GM12878 (cell line): ENCODE measurements around the gene CEP295NL. TPM values are rescaled to one million over a fixed set of nuclear protein-coding genes. Genes with fewer than 3 reads are reported as not detected.

ENCODE experiments used
- ATAC-seq: fragments of 200-7000 bp; cut with Tn5 transposase; 3 replicates; pipeline ENCODE4 v1.9.1; 2020; ENCODE audit warnings: mild to moderate bottlenecking, moderate library complexity
- BruUV-seq: library from RNA; stranded (reverse); fragments of 400-500 nt; replicated peaks from 2 replicates; lab custom pipeline; 2021; lab: Mats Ljungman, UMichigan
- CTCF ChIA-PET: fragments of 300-600 bp; sonication (Branson Sonifier 250); formaldehyde crosslinking; extraction: SDS; loops from one replicate; lab custom pipeline; 2021; ENCODE audit warnings: inconsistent platforms; lab: Yijun Ruan, JAX
- POLR2A ChIA-PET: fragments of 350-600 bp; formaldehyde crosslinking; extraction: SDS; loops from one replicate; lab custom pipeline; 2021; ENCODE audit warnings: inconsistent platforms; lab: Charles Lee
- RAD21 ChIA-PET: fragments of 300-600 bp; sonication (Branson Sonifier 250); formaldehyde crosslinking; loops from one replicate; lab custom pipeline; 2023; ENCODE audit warnings: antibody characterized with exemption; ENCODE audit not compliant: unreplicated experiment; lab: Charles Lee
- SMC1A ChIA-PET: fragments of 300-600 bp; sonication (Branson Sonifier 250); formaldehyde crosslinking; loops from one replicate; lab custom pipeline; 2023; ENCODE audit not compliant: unreplicated experiment, uncharacterized antibody; lab: Charles Lee
- DNase-seq: peaks from one replicate; pipeline ENCODE4 v3.0.0-alpha.2; 2011; ENCODE audit warnings: low read depth, low spot score
- FAIRE-seq: peaks from 3 replicates; lab custom pipeline; 2011; peaks lifted over from hg19 to GRCh38; lab: Jason Lieb, UNC
- H2AFZ ChIP-seq: 2 replicates; pipeline ENCODE4 v1.6.0; 2011; ENCODE audit warnings: low read depth, low read length, control low read depth; ENCODE audit not compliant: control insufficient read depth
- H3K27ac ChIP-seq: 2 replicates; pipeline ENCODE4 v1.5.1; 2011; ENCODE audit warnings: control low read depth; ENCODE audit not compliant: control insufficient read depth, insufficient read depth
- H3K27me3 ChIP-seq, 2 experiments: replicated peaks in 1 of 2; 2 replicates each; pipeline versions ENCODE4 v1.6.0 to v1.6.1; 2011; ENCODE audit warnings: low read length in 1 of 2; ENCODE audit not compliant: control insufficient read depth in 2 of 2, insufficient read depth in 2 of 2
- H3K36me3 ChIP-seq, 2 experiments: 2 replicates each; pipeline ENCODE4 v1.5.1; 2011; ENCODE audit warnings: low read length in 1 of 2; ENCODE audit not compliant: control insufficient read depth in 2 of 2, insufficient read depth in 2 of 2
- H3K4me1 ChIP-seq: 2 replicates; pipeline ENCODE4 v1.6.1; 2011; ENCODE audit warnings: mild to moderate bottlenecking, low read length, moderate library complexity, mixed read lengths; ENCODE audit not compliant: control insufficient read depth, insufficient read depth
- H3K4me2 ChIP-seq: 2 replicates; pipeline ENCODE4 v1.6.0; 2011; ENCODE audit warnings: control low read depth; ENCODE audit not compliant: control insufficient read depth, insufficient read depth
- H3K4me3 ChIP-seq: fragments of 200-600 bp; sonication (generic); 2 replicates; pipeline ENCODE4 v1.5.1; 2016
- H3K79me2 ChIP-seq: 2 replicates; pipeline ENCODE4 v1.6.0; 2011; ENCODE audit warnings: low read length; ENCODE audit not compliant: control insufficient read depth, insufficient read depth
- H3K9ac ChIP-seq: 2 replicates; pipeline ENCODE4 v1.8.0; 2011; ENCODE audit warnings: low read length, control low read depth, mixed read lengths; ENCODE audit not compliant: control insufficient read depth, insufficient read depth
- H3K9me3 ChIP-seq: replicated peaks from 3 replicates; pipeline ENCODE4 v1.5.1; 2011; ENCODE audit warnings: mild to moderate bottlenecking, low read length; ENCODE audit not compliant: control insufficient read depth, insufficient read depth
- H4K20me1 ChIP-seq: 2 replicates; pipeline ENCODE4 v1.6.0; 2011; ENCODE audit not compliant: control insufficient read depth, insufficient read depth
- BCL11A ChIP-seq: IDR thresholded peaks from 2 replicates; pipeline ENCODE4 v1.6.1; 2011; ENCODE audit warnings: low read depth, low read length
- WGBS: methylation state at CpG from one replicate; pipeline ENCODE4 v1.1.6; 2016; ENCODE audit warnings: low lambda C conversion rate; ENCODE audit not compliant: insufficient replicate concordance, insufficient coverage; ENCODE audit errors: missing lambda C conversion rate; 5-methylcytosine and 5-hydroxymethylcytosine counted together
- in situ Hi-C: fragments of 300-500 bp; cut with MboI; formaldehyde crosslinking; loops from 9 replicates; pipeline ENCODE4 v1.14.3; 2018; ENCODE audit warnings: mixed read lengths
- intact Hi-C: fragments of 100-400 bp; cut with micrococcal nuclease; formaldehyde crosslinking; loops from one replicate; pipeline ENCODE4 v1.14.2; 2022; ENCODE audit not compliant: unreplicated experiment
- polyA plus RNA-seq, 11 experiments: library from polyadenylated mRNA; depleted of rRNA in 4 of 11; unstranded in 6 of 11; stranded (reverse) in 5 of 11; fragments of >200 nt; fragmentation: Nextera tagmentation in 4 of 11; fragmentation: Illumina TruSeq in 1 of 11; extraction: Ambion mirVana in 4 of 11; extraction: Trizol in 1 of 11; gene quantifications; 1 replicate in 1 of 11; 2 replicates in 10 of 11; pipeline versions ENCODE4 v1.2.1 to v1.2.3, GENCODE V29; 2011 to 2016; ENCODE audit warnings: inconsistent platforms in 2 of 11, missing spikeins in 2 of 11, low read depth in 1 of 11
- total RNA-seq, 4 experiments: library from RNA; depleted of rRNA in 3 of 4; stranded (reverse); fragments of >200 nt in 3 of 4; fragmentation: Illumina TruSeq in 1 of 4; extraction: Trizol in 1 of 4; gene quantifications; 2 replicates each; pipeline versions ENCODE4 v1.2.1 to v1.2.3, GENCODE V29; 2013 to 2021
- TF ChIP-seq, protein P1 (sequence below): fragments of 450-650 bp; IDR thresholded peaks from 2 replicates; pipeline ENCODE4 v1.6.1; 2017; ENCODE audit warnings: mild to moderate bottlenecking, moderate library complexity
- TF ChIP-seq, protein P2 (sequence below): IDR thresholded peaks from 2 replicates; pipeline ENCODE4 v1.6.1; 2012; ENCODE audit warnings: low read depth, low read length, improper control_type of control experiment

CEP295NL gene
- total and polyA plus RNA-seq, 10 of the 15 experiments (the other 5 are each of a cell fraction or from before 2014, with no cell fraction given) = not detected

DNA sequence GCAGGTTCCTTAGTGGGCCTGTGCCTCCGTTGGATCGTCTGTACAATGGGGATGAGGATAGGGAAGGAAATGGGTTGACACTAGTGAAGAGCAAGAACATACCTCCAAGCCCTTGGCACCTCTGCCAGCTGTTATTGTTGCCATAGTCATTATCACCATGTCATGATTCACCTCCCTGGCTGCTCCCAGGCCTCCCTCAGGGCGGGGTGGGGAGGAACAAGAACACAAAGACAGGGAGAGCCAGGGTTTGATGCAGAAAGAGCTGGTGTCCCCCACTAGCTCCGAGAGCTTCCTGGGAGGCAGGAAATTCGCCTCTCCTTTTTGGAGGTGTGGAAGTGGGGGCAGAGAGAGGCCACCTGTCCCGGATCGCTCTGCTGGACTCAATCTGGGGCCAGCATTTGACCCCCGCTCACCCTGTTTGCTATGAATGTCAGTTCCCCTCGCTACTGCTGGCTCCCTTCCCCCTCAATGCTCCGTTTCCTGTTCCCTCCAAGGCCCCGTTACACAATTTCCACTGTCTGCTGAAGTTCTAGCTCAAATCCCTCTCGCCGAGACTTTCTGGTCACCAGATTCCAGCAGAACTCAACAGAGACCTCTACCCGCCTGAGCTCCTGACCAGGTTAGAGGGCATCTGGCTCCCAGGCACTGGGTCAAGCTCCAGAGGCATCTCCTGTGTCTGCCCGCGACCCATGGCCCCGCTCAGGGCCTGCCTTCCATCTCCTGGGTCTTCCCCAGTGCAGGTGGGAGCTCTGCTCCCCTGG, 13.1 kb upstream of the CEP295NL start:
- SMC1A ChIA-PET = no interaction called here

More for the DNA sequence above, 13.1 kb upstream of the CEP295NL start:
- DNase-seq (no peak), ATAC-seq (no peak), FAIRE-seq (no peak)
- no peaks in the 10 kb centered on the region for H3K79me2 ChIP-seq
- in situ Hi-C loops = no loop called here
- H3K27ac ChIP-seq = no peak overlapping the region
- WGBS = 20% methylated on average over 17 of the region's 17 CpGs
- ChIA-PET RAD21 (no interaction called here), POLR2A (interaction anchor here (0.5 kb wide), 1 partner anchor 23 kb away, joined by 12 read pairs; no protein-coding TSS in a partner anchor), CTCF (interaction anchor here (0.7 to 1.0 kb wide), 2 partner anchors 50 to 1756 kb away, joined by 3 read pairs; no protein-coding TSS in a partner anchor)
- H3K4me2 ChIP-seq = no peak overlapping the region
- no peaks in the 10 kb centered on the region for H3K36me3 ChIP-seq
- no peaks in the 10 kb centered on the region for H3K9me3 ChIP-seq
- no peaks in the 10 kb centered on the region; a peak in 3 of 4 replicates for H3K27me3 ChIP-seq
- H3K4me3 ChIP-seq = no peak overlapping the region
- no peaks in the 10 kb centered on the region for H4K20me1 ChIP-seq
- no peak for TF ChIP-seq BCL11A
- TF ChIP-seq, protein P1, sequence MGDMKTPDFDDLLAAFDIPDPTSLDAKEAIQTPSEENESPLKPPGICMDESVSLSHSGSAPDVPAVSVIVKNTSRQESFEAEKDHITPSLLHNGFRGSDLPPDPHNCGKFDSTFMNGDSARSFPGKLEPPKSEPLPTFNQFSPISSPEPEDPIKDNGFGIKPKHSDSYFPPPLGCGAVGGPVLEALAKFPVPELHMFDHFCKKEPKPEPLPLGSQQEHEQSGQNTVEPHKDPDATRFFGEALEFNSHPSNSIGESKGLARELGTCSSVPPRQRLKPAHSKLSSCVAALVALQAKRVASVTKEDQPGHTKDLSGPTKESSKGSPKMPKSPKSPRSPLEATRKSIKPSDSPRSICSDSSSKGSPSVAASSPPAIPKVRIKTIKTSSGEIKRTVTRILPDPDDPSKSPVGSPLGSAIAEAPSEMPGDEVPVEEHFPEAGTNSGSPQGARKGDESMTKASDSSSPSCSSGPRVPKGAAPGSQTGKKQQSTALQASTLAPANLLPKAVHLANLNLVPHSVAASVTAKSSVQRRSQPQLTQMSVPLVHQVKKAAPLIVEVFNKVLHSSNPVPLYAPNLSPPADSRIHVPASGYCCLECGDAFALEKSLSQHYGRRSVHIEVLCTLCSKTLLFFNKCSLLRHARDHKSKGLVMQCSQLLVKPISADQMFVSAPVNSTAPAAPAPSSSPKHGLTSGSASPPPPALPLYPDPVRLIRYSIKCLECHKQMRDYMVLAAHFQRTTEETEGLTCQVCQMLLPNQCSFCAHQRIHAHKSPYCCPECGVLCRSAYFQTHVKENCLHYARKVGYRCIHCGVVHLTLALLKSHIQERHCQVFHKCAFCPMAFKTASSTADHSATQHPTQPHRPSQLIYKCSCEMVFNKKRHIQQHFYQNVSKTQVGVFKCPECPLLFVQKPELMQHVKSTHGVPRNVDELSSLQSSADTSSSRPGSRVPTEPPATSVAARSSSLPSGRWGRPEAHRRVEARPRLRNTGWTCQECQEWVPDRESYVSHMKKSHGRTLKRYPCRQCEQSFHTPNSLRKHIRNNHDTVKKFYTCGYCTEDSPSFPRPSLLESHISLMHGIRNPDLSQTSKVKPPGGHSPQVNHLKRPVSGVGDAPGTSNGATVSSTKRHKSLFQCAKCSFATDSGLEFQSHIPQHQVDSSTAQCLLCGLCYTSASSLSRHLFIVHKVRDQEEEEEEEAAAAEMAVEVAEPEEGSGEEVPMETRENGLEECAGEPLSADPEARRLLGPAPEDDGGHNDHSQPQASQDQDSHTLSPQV = no peak
- TF ChIP-seq, protein P2, sequence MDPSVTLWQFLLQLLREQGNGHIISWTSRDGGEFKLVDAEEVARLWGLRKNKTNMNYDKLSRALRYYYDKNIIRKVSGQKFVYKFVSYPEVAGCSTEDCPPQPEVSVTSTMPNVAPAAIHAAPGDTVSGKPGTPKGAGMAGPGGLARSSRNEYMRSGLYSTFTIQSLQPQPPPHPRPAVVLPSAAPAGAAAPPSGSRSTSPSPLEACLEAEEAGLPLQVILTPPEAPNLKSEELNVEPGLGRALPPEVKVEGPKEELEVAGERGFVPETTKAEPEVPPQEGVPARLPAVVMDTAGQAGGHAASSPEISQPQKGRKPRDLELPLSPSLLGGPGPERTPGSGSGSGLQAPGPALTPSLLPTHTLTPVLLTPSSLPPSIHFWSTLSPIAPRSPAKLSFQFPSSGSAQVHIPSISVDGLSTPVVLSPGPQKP = no peak
- no TSS peak for BruUV-seq
- H2AFZ ChIP-seq = no peak overlapping the region
- H3K4me1 ChIP-seq = no peaks in the 10 kb centered on the region
- H3K9ac ChIP-seq = no peak overlapping the region
- intact Hi-C loops = no loop called here
